ENCODE measurements around the gene CCR1.

- TF ChIP-seq POLR2A (IDR thresholded peaks at IDR 0.05) (no peak), CTCF (IDR thresholded peaks at IDR 0.05) (no peak), POLR2AphosphoS5 (IDR thresholded peaks at IDR 0.05) (no peak)
These were observed 53.8 kb downstream of the CCR1 start for GRCh38 chr3:46154311-46154710.
